Tibial artery (tissue), 4 donors: ENCODE results near the gene CCNG2.

Experiments
- DNase-seq, 2 donors: peaks; one replicate each; pipeline ENCODE4 v3.0.0-alpha.2; 2019
- H3K27ac ChIP-seq, 2 donors: fragments of 200-600 bp; sonication (generic) in 1 of 2; 1 replicate in 1 of 2; 2 replicates in 1 of 2; pipeline ENCODE4 v1.5.1; 2018 to 2019; ENCODE audit warnings: mild to moderate bottlenecking in 1 of 2
- H3K27me3 ChIP-seq, 2 donors: fragments of 200-600 bp; sonication (generic) in 1 of 2; one replicate each; pipeline versions ENCODE4 v1.5.1 to v1.6.0; 2016 to 2019
- H3K36me3 ChIP-seq, 3 donors: fragments of 200-600 bp; sonication (generic) in 2 of 3; one replicate each; pipeline ENCODE4 v1.5.1; 2016 to 2019; ENCODE audit warnings: mild to moderate bottlenecking in 2 of 3
- H3K4me1 ChIP-seq, 4 donors: fragments of 200-600 bp; sonication (generic) in 2 of 4; 1 replicate in 3 of 4; 2 replicates in 1 of 4; pipeline ENCODE4 v1.5.1; 2016 to 2019
- H3K4me3 ChIP-seq, 2 donors: fragments of 200-600 bp; sonication (generic) in 1 of 2; 1 replicate in 1 of 2; 2 replicates in 1 of 2; pipeline ENCODE4 v1.5.1; 2018 to 2019; ENCODE audit warnings: mild to moderate bottlenecking in 2 of 2
- H3K9me3 ChIP-seq, 3 donors: fragments of 200-600 bp; sonication (generic) in 1 of 3; one replicate each; pipeline ENCODE4 v1.5.1; 2016 to 2019
- intact Hi-C: fragments of 100-400 bp; cut with DNase I; formaldehyde crosslinking; loops from one replicate; pipeline ENCODE4 v1.15.0; 2023; ENCODE audit warnings: low total_unique reads
- TF ChIP-seq, protein P1 (sequence below), 2 experiments: fragments of 200-600 bp in 1 of 2; fragments of 450-650 bp in 1 of 2; IDR thresholded peaks; one replicate each; pipeline ENCODE4 v1.5.1; 2017 to 2019; ENCODE audit warnings: antibody characterized with exemption in 2 of 2, mild to moderate bottlenecking in 1 of 2, moderate library complexity in 1 of 2

CCNG2 gene

DNA sequence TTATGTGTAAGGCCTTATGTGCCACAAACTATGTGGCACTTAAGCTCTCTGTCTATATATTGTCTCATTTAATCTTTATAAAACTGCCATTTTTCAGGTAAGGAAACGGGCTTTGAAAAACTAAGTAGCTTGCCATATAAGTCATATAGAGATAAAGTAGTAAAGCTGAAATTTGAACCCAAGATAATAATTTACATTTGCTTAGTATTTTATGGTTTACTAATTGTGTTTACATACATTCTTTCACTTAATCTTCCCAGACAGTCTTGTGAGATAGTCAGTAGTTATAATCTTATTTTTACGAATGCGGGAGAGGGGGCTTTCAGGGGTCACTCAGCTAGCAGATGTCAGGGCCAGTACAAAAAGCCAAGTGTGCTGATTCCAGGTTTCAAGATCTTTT, 13.9 kb upstream of the CCNG2 start:
- no peaks in the 10 kb centered on the region for H3K36me3 ChIP-seq
- H3K4me3 ChIP-seq = no peak overlapping the region
- intact Hi-C loops = no loop called here
- no peaks in the 10 kb centered on the region for H3K27me3 ChIP-seq
- H3K4me1 ChIP-seq = peaks cover 0 to 4% (median 0%) of the 10 kb centered on the region in 4 donors
- TF ChIP-seq, protein P1, sequence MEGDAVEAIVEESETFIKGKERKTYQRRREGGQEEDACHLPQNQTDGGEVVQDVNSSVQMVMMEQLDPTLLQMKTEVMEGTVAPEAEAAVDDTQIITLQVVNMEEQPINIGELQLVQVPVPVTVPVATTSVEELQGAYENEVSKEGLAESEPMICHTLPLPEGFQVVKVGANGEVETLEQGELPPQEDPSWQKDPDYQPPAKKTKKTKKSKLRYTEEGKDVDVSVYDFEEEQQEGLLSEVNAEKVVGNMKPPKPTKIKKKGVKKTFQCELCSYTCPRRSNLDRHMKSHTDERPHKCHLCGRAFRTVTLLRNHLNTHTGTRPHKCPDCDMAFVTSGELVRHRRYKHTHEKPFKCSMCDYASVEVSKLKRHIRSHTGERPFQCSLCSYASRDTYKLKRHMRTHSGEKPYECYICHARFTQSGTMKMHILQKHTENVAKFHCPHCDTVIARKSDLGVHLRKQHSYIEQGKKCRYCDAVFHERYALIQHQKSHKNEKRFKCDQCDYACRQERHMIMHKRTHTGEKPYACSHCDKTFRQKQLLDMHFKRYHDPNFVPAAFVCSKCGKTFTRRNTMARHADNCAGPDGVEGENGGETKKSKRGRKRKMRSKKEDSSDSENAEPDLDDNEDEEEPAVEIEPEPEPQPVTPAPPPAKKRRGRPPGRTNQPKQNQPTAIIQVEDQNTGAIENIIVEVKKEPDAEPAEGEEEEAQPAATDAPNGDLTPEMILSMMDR (IDR thresholded peaks at IDR 0.05) = no peak
- no peak for DNase-seq
- H3K9me3 ChIP-seq = no peaks in the 10 kb centered on the region
- H3K27ac ChIP-seq = no peak overlapping the region

DNA sequence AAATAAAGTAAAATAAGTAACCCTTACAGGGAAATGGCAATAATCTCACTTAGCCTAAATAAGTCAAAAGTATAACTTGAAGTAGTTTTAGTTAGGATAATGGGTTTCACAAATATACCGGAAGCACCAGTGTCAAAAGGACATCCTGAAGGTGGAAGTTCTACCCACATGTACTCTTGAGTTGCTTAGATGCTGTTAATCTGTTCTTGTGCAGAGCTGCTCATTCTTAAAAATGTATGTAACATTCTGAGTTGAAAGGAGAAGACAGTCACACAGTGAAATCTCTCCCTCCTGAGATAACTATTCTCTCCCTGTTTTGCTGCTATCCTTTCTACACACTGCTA, 11.2 kb upstream of the CCNG2 start:
- H3K4me1 ChIP-seq = peaks cover 0 to 4% (median 0%) of the 10 kb centered on the region in 4 donors
- no peaks in the 10 kb centered on the region for H3K9me3 ChIP-seq
- intact Hi-C loops = no loop called here
- no peak overlapping the region for H3K27ac ChIP-seq
- no peak overlapping the region for H3K4me3 ChIP-seq
- no peaks in the 10 kb centered on the region for H3K27me3 ChIP-seq
- no peak for DNase-seq
- no peaks in the 10 kb centered on the region for H3K36me3 ChIP-seq
- TF ChIP-seq, protein P1 (IDR thresholded peaks at IDR 0.05) = no peak

DNA sequence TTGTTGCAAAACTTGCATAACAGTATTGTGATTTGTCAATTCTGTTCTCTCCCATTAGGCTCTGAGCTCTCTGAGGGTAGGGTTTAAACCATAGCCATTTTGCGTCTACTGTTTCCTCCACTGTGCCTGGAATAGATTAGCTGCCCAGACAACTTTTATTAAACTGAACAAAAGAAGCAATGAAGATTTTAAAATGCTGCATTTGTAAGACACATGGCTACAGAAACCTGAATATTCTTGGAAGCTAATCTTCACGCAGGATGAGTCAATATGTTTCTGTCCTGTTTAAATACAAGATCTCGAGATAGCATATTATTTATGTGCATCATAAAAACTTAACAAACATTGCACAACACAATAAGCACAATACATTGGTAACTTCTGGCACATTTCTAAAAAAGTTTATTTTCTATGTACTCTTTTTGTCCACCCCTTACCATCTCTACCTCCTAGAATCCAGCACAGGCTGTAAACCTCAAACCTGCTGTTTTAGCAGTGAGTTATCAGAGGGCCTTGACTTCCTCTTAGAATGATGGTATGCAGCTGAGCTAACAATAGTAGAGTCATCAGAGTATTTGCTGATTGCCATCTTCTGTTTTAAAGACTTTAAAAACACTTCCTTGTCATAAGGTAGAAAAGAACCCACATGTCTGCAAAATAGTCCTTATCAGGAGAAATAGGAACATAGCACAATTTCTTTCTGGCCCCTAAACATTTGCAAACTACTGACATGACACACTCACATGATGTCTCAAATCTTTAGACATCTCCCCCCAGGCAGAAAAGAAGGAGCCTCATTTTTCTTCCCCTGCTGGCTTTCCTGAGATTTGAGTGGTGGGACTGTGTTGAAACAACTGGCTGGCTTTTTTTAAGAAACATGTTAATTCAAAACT, 10.6 kb upstream of the CCNG2 start:
- DNase-seq = no peak
- Histone ChIP-seq H3K27ac (no peak overlapping the region), H3K4me1 (peaks cover 0 to 4% (median 0%) of the 10 kb centered on the region in 4 donors), H3K27me3 (no peaks in the 10 kb centered on the region), H3K9me3 (no peaks in the 10 kb centered on the region), H3K36me3 (no peaks in the 10 kb centered on the region), H3K4me3 (no peak overlapping the region)
- TF ChIP-seq, protein P1 (IDR thresholded peaks at IDR 0.05) = no peak
- intact Hi-C loops = no loop called here

GRCh38 chr4:77147079-77147782, 9.8 kb upstream of the CCNG2 start:
- Histone ChIP-seq H3K27ac (no peak overlapping the region), H3K4me1 (peaks cover 0 to 4% (median 0%) of the 10 kb centered on the region in 4 donors), H3K4me3 (no peak overlapping the region), H3K27me3 (no peaks in the 10 kb centered on the region), H3K36me3 (no peaks in the 10 kb centered on the region), H3K9me3 (no peaks in the 10 kb centered on the region)
- TF ChIP-seq, protein P1 (IDR thresholded peaks at IDR 0.05) = no peak
- intact Hi-C loops = no loop called here
- DNase-seq = no peak

GRCh38 chr4:77148078-77148477, 8.9 kb upstream of the CCNG2 start:
- TF ChIP-seq, protein P1 (IDR thresholded peaks at IDR 0.05) = no peak
- peaks cover 0 to 4% (median 0%) of the 10 kb centered on the region in 4 donors for H3K4me1 ChIP-seq

More at GRCh38 chr4:77148078-77148477, 8.9 kb upstream of the CCNG2 start:
- H3K9me3 ChIP-seq = no peaks in the 10 kb centered on the region
- intact Hi-C loops = no loop called here
- no peak for DNase-seq
- H3K27ac ChIP-seq = no peak overlapping the region
- H3K4me3 ChIP-seq = no peak overlapping the region
- no peaks in the 10 kb centered on the region for H3K27me3 ChIP-seq
- H3K36me3 ChIP-seq = no peaks in the 10 kb centered on the region
